NCI-H146 treated with DMSO at 0.1 percent for 48 hours (cell line): Measurements from ENCODE around the gene AAGAB.
"Not testable (repeated sequence)": the region's sequence is repeated elsewhere in the genome, so short reads cannot be mapped to it uniquely, and the experiment has no call there.

Source experiments
- DNase-seq: peaks from one replicate; lab custom pipeline; 2025; ENCODE audit not compliant: unreplicated experiment; lab: John Stamatoyannopoulos, UW

The AAGAB gene

GRCh38 chr15:67154249-67154648, 100.2 kb downstream of the AAGAB start:
- no peak for DNase-seq

- DNase-seq, result not testable (repeated sequence)
These were observed 101.4 kb downstream of the AAGAB start for GRCh38 chr15:67153044-67153443.

GRCh38 chr15:67152429-67152828, 102.0 kb downstream of the AAGAB start:
- no peak for DNase-seq
